ENCODE measurements around the gene STMN1. TPM values are rescaled to one million over a fixed set of nuclear protein-coding genes. Genes with fewer than 3 reads are reported as not detected.

Gene STMN1
- total RNA-seq, 1 experiment from 2014 or later: 206 TPM

DNA sequence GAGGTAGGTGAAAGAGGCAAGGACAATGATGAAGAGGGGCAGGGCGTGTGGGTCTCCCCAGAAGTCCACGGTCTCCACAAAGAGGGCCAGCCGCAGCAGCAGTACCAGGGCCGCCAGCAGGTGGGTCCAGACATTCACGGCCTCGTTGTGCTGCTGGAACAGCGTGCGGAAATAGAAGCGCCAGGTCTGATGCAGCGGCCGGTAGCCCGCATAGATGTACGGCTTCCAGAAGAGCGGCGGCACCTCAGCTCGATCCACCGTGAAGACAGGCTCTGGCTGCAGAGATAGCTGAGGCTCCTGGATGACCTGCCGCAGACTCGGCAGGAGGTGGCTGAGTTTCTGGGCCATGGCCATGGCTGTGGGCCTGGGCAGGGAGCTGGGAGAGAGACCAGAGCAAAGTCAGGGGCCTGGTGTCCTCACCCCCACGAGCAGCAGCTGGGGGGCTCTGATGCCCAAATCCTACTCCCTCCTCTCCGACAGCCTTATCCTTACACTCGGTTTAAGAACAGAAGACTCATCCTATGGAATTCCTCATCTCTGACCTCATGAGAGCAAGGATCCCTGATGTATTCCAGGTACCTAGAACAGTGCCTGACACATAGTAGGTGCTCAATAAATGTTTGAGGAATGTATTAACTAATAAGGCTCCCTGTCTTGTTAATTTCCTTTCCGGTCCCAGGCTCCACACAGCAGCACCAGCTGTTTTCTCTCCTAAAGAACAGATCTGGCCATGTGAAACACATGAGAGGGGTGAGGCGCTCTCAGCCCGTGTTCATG lies 42.5 kb downstream of the STMN1 start:
- Histone ChIP-seq H3K36me3 (ENCODE audit: low read depth, low read length) (no peaks in the 10 kb centered on the region), H3K27ac (ENCODE audit: low read length) (no peak overlapping the region), H3K9me2 (replicated peaks; ENCODE audit: low read length) (no peaks in the 10 kb centered on the region), H4K20me1 (ENCODE audit: low read length) (no peaks in the 10 kb centered on the region), H3K79me2 (ENCODE audit: low read length) (peaks cover 5% of the 10 kb centered on the region), H3K9ac (ENCODE audit: low read length) (no peak overlapping the region), H2AFZ (ENCODE audit: low read length) (no peak overlapping the region), H3K27me3 (ENCODE audit: low read length) (no peaks in the 10 kb centered on the region), H3K9me3 (ENCODE audit: low read length) (no peaks in the 10 kb centered on the region), H3K4me3 (ENCODE audit: low read length) (no peak overlapping the region), H3K4me1 (ENCODE audit: insufficient read depth, low read length) (0 out of 2 replicates have a peak, but pooled peaks cover 3% of the 10 kb centered on the region), H3K4me2 (ENCODE audit: low read length) (no peak overlapping the region), H3F3A (ENCODE audit: low read length, unreplicated experiment) (no peaks in the 10 kb centered on the region)
- intact Hi-C loops (cut with micrococcal nuclease): no loop called here
- no peak for ATAC-seq
- no peak for DNase-seq
- no TSS peak for BruUV-seq (replicated peaks)
- ChIA-PET CTCF (no interaction called here), POLR2A (ENCODE audit: unreplicated experiment) (no interaction called here)
- TF ChIP-seq EZH2 (IDR thresholded peaks at IDR 0.05; ENCODE audit: low read length, unreplicated experiment): no peak

DNA sequence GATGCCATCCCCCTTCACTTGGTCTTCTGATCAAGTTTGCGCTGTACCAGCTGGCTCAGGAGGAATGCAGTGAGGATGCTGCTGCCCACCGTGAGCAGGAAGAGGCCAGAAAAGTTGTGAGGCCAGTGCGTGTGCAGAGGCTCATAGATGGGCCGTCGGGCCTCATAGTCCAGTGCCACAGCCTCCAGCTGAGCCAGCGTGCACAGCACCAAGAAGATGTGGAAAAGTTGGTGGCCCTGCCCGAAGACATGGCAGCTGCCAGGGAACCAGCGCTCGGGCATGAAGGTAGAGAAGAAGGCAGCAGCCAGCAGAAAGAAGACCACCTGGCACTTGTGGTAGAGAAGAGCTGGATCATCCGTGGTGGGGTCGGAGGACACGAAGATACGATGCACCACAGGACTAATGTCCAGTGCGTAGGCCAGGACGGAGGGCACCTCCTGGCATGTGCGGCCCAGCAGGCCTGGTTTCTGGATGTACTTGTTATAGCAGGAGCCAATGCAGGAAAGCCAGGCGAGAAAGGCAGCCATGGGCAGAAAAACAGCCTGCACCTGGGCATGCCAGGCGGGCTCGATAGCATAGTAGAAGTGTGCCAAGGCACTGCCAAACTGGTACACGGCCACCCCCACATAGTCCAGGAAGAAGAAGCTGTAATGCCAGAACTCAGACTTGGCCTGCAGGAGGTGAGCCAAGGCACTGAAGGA lies 43.3 kb downstream of the STMN1 start:
- Histone ChIP-seq H3K79me2 (ENCODE audit: low read length) (peaks cover 12% of the 10 kb centered on the region), H3K27ac (ENCODE audit: low read length) (no peak overlapping the region), H3K4me2 (ENCODE audit: low read length) (no peak overlapping the region), H3K4me3 (ENCODE audit: low read length) (no peak overlapping the region), H3F3A (ENCODE audit: low read length, unreplicated experiment) (no peaks in the 10 kb centered on the region), H3K9me2 (replicated peaks; ENCODE audit: low read length) (no peaks in the 10 kb centered on the region), H3K9ac (ENCODE audit: low read length) (no peak overlapping the region), H3K9me3 (ENCODE audit: low read length) (no peaks in the 10 kb centered on the region), H2AFZ (ENCODE audit: low read length) (no peak overlapping the region), H4K20me1 (ENCODE audit: low read length) (no peaks in the 10 kb centered on the region), H3K36me3 (ENCODE audit: low read depth, low read length) (no peaks in the 10 kb centered on the region), H3K27me3 (ENCODE audit: low read length) (no peaks in the 10 kb centered on the region), H3K4me1 (ENCODE audit: insufficient read depth, low read length) (0 out of 2 replicates have a peak, but pooled peaks cover 7% of the 10 kb centered on the region)
- no TSS peak for BruUV-seq (replicated peaks)
- ChIA-PET POLR2A (ENCODE audit: unreplicated experiment) (no interaction called here), CTCF (no interaction called here)
- intact Hi-C loops (cut with micrococcal nuclease): no loop called here
- ATAC-seq (no peak), DNase-seq (no peak)
- no peak for TF ChIP-seq EZH2phosphoT487 (IDR thresholded peaks at IDR 0.05; ENCODE audit: borderline replicate concordance, low read length)
- TF ChIP-seq EZH2 (IDR thresholded peaks at IDR 0.05; ENCODE audit: low read length, unreplicated experiment): no peak
- TF ChIP-seq, protein P1, sequence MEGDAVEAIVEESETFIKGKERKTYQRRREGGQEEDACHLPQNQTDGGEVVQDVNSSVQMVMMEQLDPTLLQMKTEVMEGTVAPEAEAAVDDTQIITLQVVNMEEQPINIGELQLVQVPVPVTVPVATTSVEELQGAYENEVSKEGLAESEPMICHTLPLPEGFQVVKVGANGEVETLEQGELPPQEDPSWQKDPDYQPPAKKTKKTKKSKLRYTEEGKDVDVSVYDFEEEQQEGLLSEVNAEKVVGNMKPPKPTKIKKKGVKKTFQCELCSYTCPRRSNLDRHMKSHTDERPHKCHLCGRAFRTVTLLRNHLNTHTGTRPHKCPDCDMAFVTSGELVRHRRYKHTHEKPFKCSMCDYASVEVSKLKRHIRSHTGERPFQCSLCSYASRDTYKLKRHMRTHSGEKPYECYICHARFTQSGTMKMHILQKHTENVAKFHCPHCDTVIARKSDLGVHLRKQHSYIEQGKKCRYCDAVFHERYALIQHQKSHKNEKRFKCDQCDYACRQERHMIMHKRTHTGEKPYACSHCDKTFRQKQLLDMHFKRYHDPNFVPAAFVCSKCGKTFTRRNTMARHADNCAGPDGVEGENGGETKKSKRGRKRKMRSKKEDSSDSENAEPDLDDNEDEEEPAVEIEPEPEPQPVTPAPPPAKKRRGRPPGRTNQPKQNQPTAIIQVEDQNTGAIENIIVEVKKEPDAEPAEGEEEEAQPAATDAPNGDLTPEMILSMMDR (conservative IDR thresholded peaks at IDR 0.05; ENCODE audit: low read depth, low read length): no peak

DNA sequence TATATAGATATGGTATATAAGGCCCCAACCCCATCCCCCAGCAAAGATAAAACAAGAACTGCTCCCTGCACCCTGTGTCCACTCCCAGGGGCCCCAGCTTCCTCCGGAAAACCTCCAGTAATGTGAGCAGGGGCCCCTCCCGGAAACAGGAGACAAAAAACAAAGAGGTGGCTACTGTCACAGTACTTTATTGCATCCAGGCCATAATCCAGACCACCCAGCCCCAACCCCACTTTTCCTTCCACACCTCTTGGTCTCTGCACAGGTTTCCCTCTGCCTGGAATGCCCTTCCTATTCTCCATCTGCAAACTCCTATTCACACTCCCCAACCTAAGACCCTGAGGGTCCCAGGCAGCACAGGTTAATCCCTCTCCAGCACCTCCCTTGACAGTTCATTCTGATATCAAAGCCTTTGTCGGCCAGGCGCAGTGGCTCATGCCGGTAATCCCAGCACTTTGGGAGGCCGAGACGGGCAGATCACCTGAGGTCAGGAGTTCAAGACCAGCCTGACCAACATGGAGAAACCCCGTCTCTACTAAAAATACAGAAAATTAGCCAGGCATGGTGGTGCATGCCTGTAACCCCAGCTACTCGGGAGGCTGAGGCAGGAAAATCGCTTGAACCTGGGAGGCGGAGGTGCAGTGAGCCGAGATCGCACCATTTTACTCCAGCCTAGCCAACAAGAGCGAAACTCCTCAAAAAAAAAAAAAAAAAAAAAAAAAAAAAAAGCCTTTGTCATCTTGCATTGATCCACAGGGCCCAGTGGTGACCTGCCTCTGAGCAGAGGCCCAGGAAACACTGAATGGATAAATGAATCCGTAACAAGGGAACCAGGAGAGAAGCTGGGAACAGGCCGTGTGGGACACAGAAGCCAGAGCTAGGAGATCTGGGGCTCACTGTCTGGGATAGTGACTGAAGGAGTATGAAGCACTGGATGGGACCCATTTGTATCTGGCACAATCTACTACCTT lies 44.6 kb downstream of the STMN1 start:
- H3K27ac ChIP-seq (ENCODE audit: low read length): no peak overlapping the region
- 0 out of 2 replicates have a peak, but pooled peaks cover 7% of the 10 kb centered on the region for H3K4me1 ChIP-seq (ENCODE audit: insufficient read depth, low read length)
- no peaks in the 10 kb centered on the region for H3K9me3 ChIP-seq (ENCODE audit: low read length)
- H4K20me1 ChIP-seq (ENCODE audit: low read length): no peaks in the 10 kb centered on the region
- no peaks in the 10 kb centered on the region for H3K9me2 ChIP-seq (replicated peaks; ENCODE audit: low read length)
- no peak overlapping the region for H3K4me3 ChIP-seq (ENCODE audit: low read length)
- BruUV-seq (replicated peaks): no TSS peak
- H3K79me2 ChIP-seq (ENCODE audit: low read length): peaks cover 25% of the 10 kb centered on the region
- ChIA-PET POLR2A (ENCODE audit: unreplicated experiment) (no interaction called here), CTCF (no interaction called here)
- intact Hi-C loops (cut with micrococcal nuclease): no loop called here
- no peak overlapping the region for H2AFZ ChIP-seq (ENCODE audit: low read length)
- ATAC-seq: no peak
- DNase-seq: no peak
- no peak for TF ChIP-seq EZH2phosphoT487 (IDR thresholded peaks at IDR 0.05; ENCODE audit: borderline replicate concordance, low read length)
- TF ChIP-seq, protein P1 (conservative IDR thresholded peaks at IDR 0.05; ENCODE audit: low read depth, low read length): no peak
- H3F3A ChIP-seq (ENCODE audit: low read length, unreplicated experiment): no peaks in the 10 kb centered on the region
- H3K27me3 ChIP-seq (ENCODE audit: low read length): no peaks in the 10 kb centered on the region
- no peak overlapping the region for H3K9ac ChIP-seq (ENCODE audit: low read length)
- H3K4me2 ChIP-seq (ENCODE audit: low read length): no peak overlapping the region
- H3K36me3 ChIP-seq (ENCODE audit: low read depth, low read length): no peaks in the 10 kb centered on the region

All from PC-3 (cell line).